GM19025 (cell line): ENCODE measurements around the gene GNAT1.

Experiments used
- ATAC-seq: cut with Tn5 transposase; IDR thresholded peaks from one replicate; pipeline ENCODE4 v1.9.1; 2021; ENCODE audit warnings: mild to moderate bottlenecking, low read depth, moderate library complexity; ENCODE audit not compliant: unreplicated experiment

Gene GNAT1

DNA sequence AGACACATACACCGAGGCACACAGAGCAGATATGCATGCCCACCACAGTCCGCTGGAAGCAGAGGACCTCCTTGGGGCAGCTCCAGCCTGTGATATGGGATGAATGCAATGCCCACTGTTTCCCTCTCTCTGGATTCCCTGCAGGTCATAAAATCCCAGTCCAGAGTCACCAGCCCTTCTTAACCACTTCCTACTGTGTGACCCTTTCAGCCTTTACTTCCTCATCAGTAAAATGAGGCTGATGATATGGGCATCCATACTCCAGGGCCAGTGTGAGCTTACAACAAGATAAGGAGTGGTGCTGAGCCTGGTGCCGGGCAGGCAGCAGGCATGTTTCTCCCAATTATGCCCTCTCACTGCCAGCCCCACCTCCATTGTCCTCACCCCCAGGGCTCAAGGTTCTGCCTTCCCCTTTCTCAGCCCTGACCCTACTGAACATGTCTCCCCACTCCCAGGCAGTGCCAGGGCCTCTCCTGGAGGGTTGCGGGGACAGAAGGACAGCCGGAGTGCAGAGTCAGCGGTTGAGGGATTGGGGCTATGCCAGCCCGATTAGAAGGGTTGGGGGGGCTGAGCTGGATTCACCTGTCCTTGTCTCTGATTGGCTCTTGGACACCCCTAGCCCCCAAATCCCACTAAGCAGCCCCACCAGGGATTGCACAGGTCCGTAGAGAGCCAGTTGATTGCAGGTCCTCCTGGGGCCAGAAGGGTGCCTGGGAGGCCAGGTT is at the start of gene GNAT1:
Gene GNAT1, plus strand, starts transcription at position 675 of the 725 bp plus-strand sequence. CDS start 116 bp downstream, outside the sequence.
- no peak for ATAC-seq

DNA sequence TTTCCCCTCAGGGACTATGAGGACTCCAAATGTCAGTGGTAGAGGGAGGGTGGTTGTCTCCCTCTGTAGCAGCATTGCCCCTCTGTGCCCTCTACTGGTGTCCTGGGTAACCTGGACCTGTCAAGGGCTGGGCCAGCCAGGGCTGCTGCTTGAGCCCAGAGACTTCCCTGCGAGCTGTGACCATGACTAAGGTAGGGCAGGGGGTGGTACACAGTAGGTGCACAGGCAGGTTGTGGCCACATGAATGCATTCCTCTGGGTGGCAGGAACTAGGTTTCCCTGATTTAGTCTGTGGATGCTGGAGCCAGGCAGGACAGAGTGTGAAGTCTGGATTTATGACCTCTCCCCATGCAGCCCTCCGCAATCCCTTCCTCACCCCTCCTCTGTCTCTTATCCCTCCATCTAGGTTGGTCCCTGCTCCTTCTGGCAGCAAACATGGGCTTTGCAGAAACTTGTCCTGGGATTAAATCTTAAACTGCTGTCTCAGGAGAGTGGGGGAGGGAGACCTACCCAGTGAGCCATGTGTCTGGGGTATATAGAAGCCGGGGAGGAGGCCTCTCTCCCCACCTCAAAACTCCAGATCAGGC is 45.0 kb upstream of the GNAT1 start:
- no peak for ATAC-seq

DNA sequence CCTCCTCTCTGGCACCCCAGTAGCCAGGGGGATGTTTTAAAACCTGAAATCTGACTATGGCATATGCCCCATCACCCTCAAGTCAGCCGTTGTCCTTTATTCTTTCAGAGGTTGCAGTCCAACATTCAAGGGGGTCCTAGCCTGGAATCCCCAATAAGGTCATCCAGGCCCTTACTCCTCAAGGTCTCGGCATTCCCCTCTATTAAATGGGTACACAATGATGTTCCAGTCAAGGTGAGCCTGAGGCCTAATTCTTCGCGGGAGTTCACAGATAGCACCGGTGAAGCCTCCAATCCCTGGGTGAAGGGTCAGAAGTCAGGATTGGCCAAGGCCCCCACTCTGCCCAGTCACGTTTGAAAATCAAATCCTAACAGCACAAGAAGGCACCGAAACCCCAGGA is 44.4 kb upstream of the GNAT1 start:
- ATAC-seq: no peak

DNA sequence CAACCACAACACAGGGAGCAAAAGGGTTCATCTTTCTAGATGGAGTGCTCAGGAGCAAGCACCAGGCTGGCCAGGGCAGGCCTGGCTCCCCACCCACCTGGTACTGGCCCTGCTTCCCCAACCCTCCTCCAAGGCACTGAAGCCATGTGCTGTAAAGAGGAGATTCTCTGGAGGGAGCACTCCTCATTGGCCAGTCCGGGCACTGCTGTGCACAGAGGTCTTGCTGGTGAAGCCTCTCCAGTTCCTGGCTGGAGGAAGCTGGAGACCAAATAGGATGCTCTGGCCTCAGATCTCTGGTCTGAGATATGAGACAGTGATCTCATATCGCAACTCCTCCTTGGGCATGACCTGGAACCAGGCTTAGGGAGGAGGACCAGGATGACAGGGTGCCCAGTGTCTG is 44.0 kb upstream of the GNAT1 start:
- ATAC-seq: no peak

DNA sequence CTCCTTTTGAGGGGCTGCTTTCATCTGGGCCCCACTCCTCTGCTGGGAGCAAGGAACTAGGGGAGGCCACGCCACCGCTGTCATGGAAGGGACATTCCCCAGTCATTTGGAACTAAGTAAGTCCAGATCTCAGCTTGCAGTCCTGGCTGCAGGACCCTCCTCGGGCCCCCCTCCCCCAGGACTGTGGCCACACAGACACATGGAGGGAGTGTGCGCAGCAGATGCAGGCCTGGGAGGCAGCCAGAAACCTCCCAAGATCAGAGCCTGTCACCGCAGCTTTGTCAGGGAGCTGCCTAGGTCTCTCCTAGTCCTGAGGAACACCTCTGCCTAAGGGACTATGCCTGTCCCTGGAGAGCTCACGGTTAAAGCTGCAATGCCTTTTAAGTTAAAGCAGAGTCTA is 43.5 kb upstream of the GNAT1 start:
- no peak for ATAC-seq

DNA sequence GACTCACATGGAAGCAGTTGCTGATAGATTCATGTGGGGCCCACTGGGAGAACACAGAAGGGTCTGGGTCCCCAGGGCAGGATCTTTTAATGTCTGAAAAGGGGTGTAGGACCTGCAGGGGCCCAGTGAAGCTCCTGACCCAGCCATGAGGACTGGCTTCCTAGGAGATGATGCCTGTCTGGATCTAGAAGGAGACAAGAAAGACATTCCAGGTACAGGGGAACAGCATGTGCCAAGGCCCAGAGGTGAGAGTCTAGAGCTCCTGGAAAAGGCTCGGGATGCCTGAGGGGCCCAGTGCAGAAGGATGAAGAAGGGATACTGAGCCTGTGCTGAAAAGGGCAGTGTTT is 41.0 kb upstream of the GNAT1 start:
- no peak for ATAC-seq

DNA sequence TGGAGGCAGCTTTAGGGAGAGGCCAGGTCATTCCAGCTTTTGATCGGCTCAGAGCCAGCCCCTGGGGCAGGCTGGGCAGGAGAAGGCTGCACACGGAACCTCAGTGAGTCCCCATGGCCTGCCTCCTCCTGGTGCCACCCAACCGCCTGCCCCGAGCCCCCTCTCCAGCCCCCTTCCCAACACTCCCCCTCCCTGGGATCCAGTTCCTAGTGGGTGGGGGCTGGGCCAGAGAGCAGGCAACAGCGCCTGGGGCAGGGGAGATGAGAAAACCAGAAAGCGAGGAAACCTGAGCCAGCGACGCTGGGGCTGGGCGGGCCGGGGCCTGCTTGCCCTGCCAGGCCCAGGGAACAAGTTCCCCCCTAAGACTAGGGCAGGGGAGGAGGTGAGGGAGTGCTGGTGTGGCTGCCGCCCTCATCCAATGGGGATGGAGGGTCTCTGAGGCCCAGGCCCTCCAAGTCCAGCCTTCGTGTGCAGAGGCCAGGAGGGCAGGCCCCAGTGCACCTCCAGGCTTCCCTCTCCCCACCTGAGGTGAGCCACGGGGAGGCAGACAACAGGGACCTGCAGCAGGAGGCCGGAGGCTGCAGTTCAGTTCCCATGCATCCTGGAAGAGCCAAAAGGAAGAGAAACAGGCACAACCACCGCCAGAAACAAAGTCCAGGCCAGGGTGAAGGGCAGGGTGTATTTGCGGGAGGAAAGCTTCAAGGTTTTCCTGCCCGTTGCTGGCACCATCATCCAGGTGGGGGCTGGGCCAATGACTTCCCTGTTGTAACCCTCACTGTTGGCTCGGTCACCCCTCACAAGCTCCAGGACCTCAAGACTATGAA is 40.3 kb upstream of the GNAT1 start:
- ATAC-seq: no peak

DNA sequence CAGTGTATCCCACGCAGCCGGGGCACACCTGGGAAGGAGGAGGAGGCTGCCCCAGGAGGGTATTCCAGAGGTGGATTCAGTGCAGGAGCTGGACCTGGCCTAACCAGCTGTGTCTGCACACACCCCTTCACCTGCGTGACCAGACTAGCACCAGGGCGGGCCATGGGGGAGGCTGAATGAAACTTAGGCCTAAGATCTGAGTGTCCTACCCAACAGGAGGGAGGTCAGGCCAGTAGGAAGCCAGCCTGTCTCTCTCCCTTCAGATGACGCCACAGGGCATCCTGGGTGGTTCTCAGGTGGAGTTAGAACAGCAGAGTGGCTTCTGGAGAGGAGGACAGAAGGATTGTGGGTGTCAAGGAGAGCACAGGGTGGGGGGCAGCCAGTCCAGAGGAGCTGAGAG is 39.7 kb upstream of the GNAT1 start:
- no peak for ATAC-seq

DNA sequence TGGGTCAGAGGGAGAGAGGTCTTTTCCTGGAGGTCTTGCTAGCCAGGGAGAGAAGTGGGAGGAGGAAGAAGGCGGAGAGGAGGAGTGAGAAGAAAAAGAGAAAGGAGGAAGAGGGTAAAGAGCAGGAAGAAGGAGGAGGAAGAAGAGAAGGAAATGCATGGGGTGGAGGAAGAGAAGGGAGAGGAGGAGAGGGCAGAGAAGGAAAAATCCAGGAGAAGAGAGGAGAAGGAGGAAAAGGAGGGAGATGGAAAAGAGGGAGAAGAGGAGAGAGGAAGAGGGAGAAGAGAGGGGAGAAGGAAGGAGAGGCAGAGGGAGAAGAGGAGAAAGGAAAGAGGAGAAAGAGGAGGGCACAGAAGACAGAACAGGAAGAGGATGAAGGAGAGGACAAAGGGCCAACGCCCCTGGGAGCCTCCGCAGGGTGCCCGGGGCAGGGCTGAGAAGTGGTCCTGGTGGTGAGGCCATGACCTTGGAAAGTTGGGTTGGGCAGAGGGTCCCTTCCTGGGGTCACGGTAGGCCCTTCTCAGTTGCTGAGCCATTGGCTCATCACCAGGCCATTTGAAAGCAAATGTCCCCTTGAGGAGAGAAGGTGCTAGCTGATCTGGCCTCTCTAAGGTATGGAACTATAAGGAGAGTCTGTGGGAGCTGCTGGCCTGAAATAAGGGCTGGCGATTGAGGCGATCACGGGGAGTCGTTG is 37.5 kb upstream of the GNAT1 start:
- ATAC-seq: no peak

DNA sequence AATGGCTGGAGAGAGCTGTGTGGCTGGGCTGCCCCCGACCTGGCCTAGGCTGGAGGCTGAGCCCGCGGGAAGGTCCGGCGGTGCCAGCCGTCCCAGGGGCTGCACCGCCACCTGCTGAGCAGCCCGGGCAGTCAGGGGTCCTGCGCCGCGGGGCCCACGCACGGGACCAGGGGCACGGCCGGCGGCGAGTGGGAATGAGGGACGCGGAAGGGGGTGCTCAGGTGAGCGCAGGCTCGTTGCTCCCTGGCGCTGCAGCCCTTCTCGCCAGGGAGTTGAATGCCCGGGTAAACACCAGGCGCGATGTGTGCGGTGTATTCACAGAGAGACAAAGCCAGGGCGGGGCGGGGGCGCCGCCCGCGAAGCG is 37.0 kb upstream of the GNAT1 start:
- ATAC-seq: peak; percentile 21

DNA sequence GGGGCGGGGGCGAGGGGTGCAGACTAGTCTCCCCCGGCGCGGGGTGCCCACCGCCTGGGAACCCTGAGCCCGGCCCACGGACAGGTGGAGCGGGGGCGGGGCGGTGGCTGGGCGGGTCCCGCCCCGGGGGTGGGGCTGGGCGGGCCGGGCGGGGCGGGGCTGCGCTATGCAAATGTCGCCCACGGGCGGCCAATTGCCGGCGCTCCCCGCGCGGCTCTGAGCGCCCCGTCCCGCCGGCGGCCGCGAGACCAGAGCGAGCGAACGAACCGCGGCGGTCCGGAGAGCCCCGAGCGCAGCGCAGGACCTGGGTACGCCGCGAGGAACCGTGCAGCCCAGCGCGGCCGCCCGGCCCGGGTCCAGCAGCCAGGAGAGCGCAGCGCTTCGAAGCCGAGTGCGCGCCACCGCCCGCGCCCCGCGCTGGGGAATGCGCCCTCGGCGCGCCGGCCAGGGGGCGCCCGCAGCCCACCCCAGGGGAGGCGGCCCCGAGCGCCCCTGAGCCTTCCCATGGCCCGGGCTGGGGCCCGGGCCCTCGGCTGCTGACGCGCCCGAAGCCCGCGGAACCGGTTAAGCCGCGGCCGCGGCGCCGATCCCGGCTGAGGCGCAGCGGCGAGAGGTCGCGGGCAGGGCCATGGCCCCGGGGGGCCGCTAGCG is 36.4 kb upstream of the GNAT1 start, which contains the start of gene SEMA3F:
Gene SEMA3F, plus strand, starts transcription at position 485 of the 651 bp plus-strand sequence. CDS start 4,299 bp downstream, outside the sequence.
- peak; percentile 83 for ATAC-seq

DNA sequence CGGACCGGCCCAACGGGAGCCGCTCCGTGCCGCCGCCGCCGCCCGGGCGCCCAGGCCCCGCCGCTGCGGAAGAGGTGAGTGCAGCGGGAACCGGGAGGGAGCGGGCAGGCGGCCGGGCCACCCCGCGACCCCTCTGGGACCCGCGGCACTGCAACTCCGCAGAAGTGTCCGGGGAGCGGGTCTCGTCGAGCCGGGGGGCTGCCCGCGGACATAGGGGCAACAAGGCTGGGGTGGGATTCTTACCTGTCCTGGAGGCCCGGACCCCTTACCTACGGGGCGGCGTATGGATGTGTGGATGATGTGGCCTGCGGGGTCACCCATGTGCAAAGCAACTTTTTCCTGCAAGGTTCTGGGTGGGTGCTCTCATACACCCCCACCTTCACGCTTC is 35.9 kb upstream of the GNAT1 start:
- no peak for ATAC-seq

DNA sequence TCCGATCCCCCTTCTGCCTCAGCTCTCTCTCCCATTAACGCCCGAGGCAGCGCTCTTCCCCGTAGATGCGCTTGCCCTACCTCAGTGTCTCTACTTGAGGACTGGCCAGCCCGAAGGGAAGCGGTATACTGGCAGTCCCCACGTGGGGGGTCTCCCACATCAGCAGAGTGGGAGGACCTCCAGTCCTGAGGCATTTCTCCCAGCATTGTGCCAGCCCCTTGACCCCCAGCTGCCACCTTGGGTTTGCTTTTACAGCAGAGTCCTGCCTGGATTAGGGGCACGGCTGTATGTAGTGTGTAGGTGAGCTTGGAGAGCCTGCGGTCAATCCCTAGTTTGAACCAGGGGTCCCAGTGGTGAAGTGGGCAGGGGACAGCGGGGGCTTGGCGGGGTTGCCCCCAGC is 35.5 kb upstream of the GNAT1 start:
- ATAC-seq: no peak

DNA sequence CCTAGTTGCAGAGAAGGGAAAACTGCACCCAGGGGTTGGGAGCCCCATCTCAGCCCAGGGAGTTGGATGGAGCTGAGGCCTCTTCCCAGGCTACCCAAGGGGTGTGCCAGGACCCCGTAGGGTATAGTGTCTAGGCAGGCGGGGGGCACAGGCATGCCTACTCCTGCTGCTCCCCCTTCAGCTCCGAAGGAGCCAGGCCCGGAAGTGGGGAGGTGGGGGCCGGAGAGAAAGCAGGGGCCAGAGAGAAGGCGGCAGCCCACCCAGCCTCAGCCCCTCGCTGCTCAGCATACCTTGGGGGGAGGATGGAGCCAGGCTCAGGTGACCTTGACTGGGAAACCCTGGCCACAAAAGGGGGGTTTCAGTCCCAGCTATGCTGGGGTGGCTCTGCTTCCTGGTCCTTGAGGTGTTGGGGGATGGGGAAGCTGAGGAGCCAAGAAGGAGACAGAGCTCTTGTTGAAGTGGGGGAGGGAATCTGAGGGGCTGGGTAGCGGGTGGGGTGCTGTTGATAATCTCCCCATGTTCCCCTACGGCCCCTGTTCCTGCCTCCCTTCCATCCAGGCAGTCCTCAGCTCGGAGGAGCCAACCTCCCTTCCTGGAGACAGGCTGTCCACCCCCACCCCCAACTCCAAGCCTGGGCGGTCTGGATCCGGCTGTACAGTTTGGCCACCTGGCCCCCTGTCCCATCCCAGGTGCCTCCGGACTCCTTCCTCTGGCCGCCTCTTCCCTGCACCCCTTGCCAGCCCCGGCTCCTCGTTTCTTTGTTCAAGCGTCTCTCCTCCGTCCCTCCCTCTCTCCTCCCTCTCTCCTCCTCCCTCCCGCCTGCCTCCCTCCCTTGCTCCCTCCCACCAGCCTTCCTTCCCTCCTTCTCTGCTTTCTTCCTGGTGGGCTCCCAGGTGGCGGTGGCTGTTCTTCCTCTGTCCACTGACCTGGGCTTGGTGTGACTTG is 34.6 kb upstream of the GNAT1 start:
- no peak for ATAC-seq

DNA sequence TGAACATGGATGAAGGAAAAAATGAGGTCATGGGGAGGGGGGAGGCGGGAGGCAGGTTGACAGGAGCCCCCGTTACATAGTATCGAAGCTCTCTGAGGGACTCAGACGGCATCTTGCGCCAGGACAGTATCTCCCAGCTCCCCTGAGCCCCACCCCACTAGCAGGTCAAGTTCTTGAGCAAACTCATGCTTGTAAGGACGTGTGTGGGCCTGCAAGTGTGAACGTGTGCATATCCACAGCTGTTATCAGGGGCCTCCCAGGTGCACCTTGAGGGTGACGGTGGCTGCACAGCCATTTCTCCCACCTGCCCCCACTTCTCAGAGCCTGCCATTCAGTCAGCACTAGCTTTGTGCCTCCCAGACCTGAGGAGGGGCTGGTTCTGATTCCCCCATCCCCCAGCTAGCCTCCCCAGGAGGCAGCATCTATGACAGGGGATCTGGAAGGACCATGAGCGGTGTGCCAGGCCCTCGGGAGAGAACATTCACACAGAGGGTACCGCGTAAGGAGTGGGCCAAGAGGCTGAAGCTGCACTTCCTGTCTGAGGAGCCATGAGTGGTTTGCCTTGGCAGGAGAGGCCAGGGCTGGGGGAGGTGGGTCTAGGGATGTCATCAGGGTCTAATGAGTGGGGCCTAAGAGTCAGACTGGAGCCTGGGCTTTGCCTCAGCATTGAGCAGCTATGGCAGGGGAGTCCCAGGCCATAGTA is 33.4 kb upstream of the GNAT1 start:
- no peak for ATAC-seq

DNA sequence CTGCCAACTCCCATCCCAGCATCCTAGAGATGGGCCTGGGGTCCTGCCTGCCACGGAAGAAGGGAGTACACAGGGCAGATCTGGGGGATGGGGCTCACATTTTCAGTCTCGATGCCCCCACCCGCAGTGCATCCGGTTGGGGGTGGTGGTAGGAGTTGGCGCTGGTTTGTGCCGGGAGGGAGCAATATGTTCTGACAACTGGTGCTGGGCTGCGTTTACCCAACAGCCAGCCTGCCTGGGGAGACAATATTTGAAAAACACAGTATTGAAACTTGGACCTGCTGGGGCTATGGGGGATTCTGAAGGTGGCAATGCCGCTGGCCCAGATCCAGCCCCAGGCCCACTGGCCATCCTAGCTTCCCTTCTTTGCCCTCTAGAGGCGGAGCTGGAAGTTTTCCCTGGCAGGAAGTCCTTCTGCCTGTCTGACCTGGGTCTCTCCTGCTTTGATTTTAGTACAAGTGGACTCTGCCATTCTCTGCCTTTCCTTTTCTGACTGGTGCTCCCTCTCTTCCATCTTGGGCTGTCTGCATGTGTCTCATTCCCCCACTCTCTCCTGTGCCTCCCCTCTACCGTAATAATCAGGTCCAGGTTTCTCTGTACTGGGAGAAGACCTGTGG is 32.8 kb upstream of the GNAT1 start:
- no peak for ATAC-seq

DNA sequence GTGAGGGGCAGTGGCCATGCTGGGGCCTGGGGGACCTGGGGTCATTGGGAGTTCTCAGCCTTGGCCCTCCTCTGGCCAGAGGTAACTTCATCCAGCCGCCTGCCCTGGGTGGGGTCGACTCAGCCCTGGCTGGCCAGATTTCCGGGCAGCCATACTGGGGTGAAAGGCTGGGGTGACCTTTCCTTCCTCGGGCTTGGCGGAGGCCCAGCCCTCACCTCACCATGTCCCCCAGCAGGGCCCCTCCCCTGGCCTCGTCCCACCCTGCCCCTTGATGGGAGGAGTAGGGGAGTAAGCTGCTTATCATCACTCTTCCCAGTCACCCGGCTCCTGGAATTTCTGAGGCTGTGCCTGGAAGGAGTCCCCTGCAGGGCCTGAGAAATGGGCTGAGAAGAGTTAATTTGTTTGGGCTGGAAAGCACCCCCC is 30.8 kb upstream of the GNAT1 start:
- no peak for ATAC-seq

DNA sequence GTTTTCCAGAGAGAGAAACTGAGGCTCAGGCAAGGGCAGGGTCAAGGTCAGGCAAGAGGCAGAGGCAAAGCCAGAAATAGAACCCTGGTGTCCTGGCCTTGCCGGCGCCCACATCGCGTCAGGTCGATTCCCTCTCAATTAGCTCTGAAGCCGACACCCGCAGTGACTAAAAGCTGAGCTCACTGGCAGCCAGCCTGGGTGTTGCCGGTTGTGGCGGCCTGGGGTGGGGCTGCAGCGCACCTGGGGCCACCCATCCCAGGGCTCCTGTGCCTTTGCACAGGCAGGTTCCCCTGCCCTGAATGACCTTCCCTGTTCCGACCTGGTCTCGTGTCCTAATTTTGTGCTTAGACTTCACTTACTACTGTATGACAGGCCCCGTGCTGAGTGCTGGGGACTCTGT is 30.1 kb upstream of the GNAT1 start:
- no peak for ATAC-seq
